IPS-18a (cell line): ENCODE measurements around the gene CLDN18.
A peak's percentile ranks its signal among the peaks of the same experiment; 100 is the strongest.

Source experiments
- H3K27ac ChIP-seq: one replicate; pipeline ENCODE4 v1.5.1; 2013; ENCODE audit warnings: low read length
- H3K27me3 ChIP-seq: one replicate; pipeline ENCODE4 v1.6.1; 2013; ENCODE audit warnings: mild to moderate bottlenecking, low read length; ENCODE audit not compliant: control insufficient read depth, insufficient read depth
- H3K36me3 ChIP-seq: one replicate; pipeline ENCODE4 v1.6.1; 2013; ENCODE audit warnings: low read depth, low read length; ENCODE audit not compliant: control insufficient read depth
- H3K4me1 ChIP-seq: one replicate; pipeline ENCODE4 v1.6.1; 2013; ENCODE audit warnings: low read depth, low read length; ENCODE audit not compliant: control insufficient read depth
- H3K4me3 ChIP-seq: one replicate; pipeline ENCODE4 v1.5.1; 2013; ENCODE audit warnings: low read length
- H3K9ac ChIP-seq: one replicate; pipeline ENCODE4 v1.6.1; 2013; ENCODE audit warnings: mild to moderate bottlenecking, low read length, moderate library complexity
- H3K9me3 ChIP-seq: one replicate; pipeline ENCODE4 v1.6.1; 2013; ENCODE audit warnings: low read depth, low read length; ENCODE audit not compliant: control insufficient read depth

The CLDN18 gene

GRCh38 chr3:138030734-138031280 is 20.8 kb downstream of the CLDN18 start:
- no peak overlapping the region for H3K9ac ChIP-seq
- no peaks in the 10 kb centered on the region for H3K4me1 ChIP-seq
- no peaks in the 10 kb centered on the region for H3K27me3 ChIP-seq
- H3K27ac ChIP-seq, result no peak overlapping the region
- no peak overlapping the region for H3K4me3 ChIP-seq
- no peaks in the 10 kb centered on the region for H3K9me3 ChIP-seq
- no peaks in the 10 kb centered on the region for H3K36me3 ChIP-seq

DNA sequence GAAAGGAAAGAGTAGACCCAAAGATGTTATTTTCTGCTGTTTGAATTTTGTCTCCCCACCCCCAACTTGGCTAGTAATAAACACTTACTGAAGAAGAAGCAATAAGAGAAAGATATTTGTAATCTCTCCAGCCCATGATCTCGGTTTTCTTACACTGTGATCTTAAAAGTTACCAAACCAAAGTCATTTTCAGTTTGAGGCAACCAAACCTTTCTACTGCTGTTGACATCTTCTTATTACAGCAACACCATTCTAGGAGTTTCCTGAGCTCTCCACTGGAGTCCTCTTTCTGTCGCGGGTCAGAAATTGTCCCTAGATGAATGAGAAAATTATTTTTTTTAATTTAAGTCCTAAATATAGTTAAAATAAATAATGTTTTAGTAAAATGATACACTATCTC is 21.6 kb downstream of the CLDN18 start:
- H3K27me3 ChIP-seq, result no peaks in the 10 kb centered on the region

GRCh38 chr3:138032567-138032966 is 22.6 kb downstream of the CLDN18 start:
- Histone ChIP-seq H3K27ac (no peak overlapping the region), H3K4me1 (no peaks in the 10 kb centered on the region), H3K36me3 (no peaks in the 10 kb centered on the region), H3K9ac (no peak overlapping the region), H3K9me3 (no peaks in the 10 kb centered on the region), H3K27me3 (no peaks in the 10 kb centered on the region), H3K4me3 (no peak overlapping the region)

More for the DNA sequence above, 21.6 kb downstream of the CLDN18 start:
- H3K9me3 ChIP-seq, result no peaks in the 10 kb centered on the region
- H3K9ac ChIP-seq, result no peak overlapping the region
- no peak overlapping the region for H3K4me3 ChIP-seq
- no peak overlapping the region for H3K27ac ChIP-seq
- H3K36me3 ChIP-seq, result no peaks in the 10 kb centered on the region
- H3K4me1 ChIP-seq, result no peaks in the 10 kb centered on the region

- Histone ChIP-seq H3K4me3 (no peak overlapping the region), H3K27ac (no peak overlapping the region), H3K36me3 (no peaks in the 10 kb centered on the region)
Observed at GRCh38 chr3:138033202-138033691, 23.3 kb downstream of the CLDN18 start.

DNA sequence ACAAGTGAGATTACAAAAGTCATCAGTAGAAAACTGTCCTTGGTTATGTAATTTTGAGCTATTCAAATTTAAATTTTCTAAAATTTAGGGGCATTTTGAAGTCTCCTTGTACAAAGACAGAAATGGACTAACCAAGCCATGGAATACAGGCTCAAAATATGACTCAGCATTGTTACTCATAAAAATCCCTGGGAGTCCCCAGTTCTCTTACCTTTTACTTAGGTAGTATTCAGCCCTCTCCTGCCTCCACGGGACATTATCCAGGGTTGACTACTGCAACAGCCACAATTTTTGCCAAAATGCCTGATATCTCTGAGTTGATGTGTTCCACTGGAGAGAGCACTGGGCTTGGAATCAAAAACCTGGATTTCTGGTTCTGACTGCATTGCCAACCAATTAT is 25.0 kb downstream of the CLDN18 start:
- Histone ChIP-seq H3K27ac (no peak overlapping the region), H3K9ac (no peak overlapping the region), H3K27me3 (no peaks in the 10 kb centered on the region), H3K4me1 (no peaks in the 10 kb centered on the region), H3K36me3 (no peaks in the 10 kb centered on the region), H3K4me3 (no peak overlapping the region), H3K9me3 (no peaks in the 10 kb centered on the region)

More at GRCh38 chr3:138033202-138033691, 23.3 kb downstream of the CLDN18 start:
- Histone ChIP-seq H3K9me3 (no peaks in the 10 kb centered on the region), H3K4me1 (no peaks in the 10 kb centered on the region), H3K27me3 (no peaks in the 10 kb centered on the region), H3K9ac (no peak overlapping the region)

GRCh38 chr3:138036572-138036971 is 26.6 kb downstream of the CLDN18 start:
- Histone ChIP-seq H3K9ac (no peak overlapping the region), H3K27ac (no peak overlapping the region), H3K4me1 (no peaks in the 10 kb centered on the region), H3K4me3 (no peak overlapping the region), H3K27me3 (no peaks in the 10 kb centered on the region), H3K36me3 (no peaks in the 10 kb centered on the region), H3K9me3 (no peaks in the 10 kb centered on the region)

- no peak overlapping the region for H3K4me3 ChIP-seq
- no peak overlapping the region for H3K9ac ChIP-seq
- no peaks in the 10 kb centered on the region for H3K4me1 ChIP-seq
- H3K27ac ChIP-seq, result no peak overlapping the region
- no peaks in the 10 kb centered on the region for H3K36me3 ChIP-seq
- no peaks in the 10 kb centered on the region for H3K9me3 ChIP-seq
- H3K27me3 ChIP-seq, result no peaks in the 10 kb centered on the region
Observed at GRCh38 chr3:138038725-138039462, 28.9 kb downstream of the CLDN18 start.

DNA sequence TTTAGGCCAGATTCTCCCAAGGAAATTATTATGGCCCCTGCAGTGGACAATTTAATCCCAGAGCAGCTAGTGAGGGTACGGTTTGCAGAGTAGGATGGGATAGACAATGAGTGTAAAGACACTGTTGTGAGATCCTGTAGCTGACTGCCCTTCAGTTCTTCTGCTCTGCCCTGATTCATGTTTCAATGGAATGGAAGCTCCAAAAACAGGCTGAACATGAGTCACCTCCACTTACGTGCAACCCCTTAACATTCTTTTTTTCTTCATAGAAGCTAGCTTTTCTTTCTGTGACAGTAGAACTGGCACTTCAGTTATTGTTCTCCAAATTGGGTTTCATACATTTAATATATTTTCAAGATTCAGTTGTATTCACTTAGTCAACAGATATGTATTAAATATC is 32.1 kb downstream of the CLDN18 start:
- no peaks in the 10 kb centered on the region for H3K27me3 ChIP-seq
- no peaks in the 10 kb centered on the region for H3K36me3 ChIP-seq
- no peak overlapping the region for H3K27ac ChIP-seq
- H3K4me3 ChIP-seq, result no peak overlapping the region
- H3K4me1 ChIP-seq, result peaks cover 7% of the 10 kb centered on the region
- H3K9me3 ChIP-seq, result no peaks in the 10 kb centered on the region
- H3K9ac ChIP-seq, result no peak overlapping the region

GRCh38 chr3:138043266-138044029 is 33.5 kb downstream of the CLDN18 start:
- Histone ChIP-seq H3K9me3 (no peaks in the 10 kb centered on the region), H3K4me3 (no peak overlapping the region), H3K36me3 (no peaks in the 10 kb centered on the region), H3K27ac (no peak overlapping the region), H3K9ac (no peak overlapping the region), H3K27me3 (no peaks in the 10 kb centered on the region), H3K4me1 (peaks cover 17% of the 10 kb centered on the region)

GRCh38 chr3:138046085-138046484 is 36.1 kb downstream of the CLDN18 start:
- H3K4me1 ChIP-seq, result peaks cover 17% of the 10 kb centered on the region
- H3K36me3 ChIP-seq, result no peaks in the 10 kb centered on the region
- no peak overlapping the region for H3K4me3 ChIP-seq
- H3K27me3 ChIP-seq, result no peaks in the 10 kb centered on the region
- no peak overlapping the region for H3K27ac ChIP-seq
- H3K9ac ChIP-seq, result no peak overlapping the region
- H3K9me3 ChIP-seq, result no peaks in the 10 kb centered on the region

- Histone ChIP-seq H3K4me3 (peak overlapping the region; percentile 15), H3K4me1 (peaks cover 17% of the 10 kb centered on the region), H3K27me3 (no peaks in the 10 kb centered on the region), H3K36me3 (no peaks in the 10 kb centered on the region), H3K9me3 (no peaks in the 10 kb centered on the region), H3K9ac (no peak overlapping the region), H3K27ac (peak overlapping the region; percentile 14)
Observed at GRCh38 chr3:138046955-138047354, 37.0 kb downstream of the CLDN18 start.
